ENCODE measurements around the gene QTRT2.

The QTRT2 gene

DNA sequence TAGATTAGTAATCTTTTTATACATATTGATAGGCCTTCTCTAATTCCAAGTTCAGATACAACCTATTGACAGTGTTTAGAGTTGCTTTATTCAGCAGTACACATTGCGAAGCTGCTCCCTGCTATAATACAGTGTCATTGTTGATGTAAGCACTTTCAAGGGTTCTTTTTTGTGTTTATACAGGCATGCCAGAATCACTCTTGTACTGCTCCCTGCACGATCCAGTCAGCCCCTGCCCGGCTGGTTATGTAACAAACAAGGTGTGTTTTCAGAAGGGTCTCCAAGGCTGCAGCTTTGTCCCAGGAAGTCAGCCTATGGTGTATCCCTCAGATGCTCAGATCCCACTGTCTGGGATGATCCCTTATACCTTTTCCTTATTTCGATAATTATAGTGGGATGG is 11.3 kb downstream of the QTRT2 start:
- H2BK5ac ChIP-seq (ENCODE audit: low read length) = no peak overlapping the region
- peaks cover 13% of the 10 kb centered on the region for H3K79me2 ChIP-seq (ENCODE audit: control insufficient read depth, insufficient read depth, low read length)
- no peaks in the 10 kb centered on the region for H3K4me1 ChIP-seq (ENCODE audit: control insufficient read depth, low read depth, low read length)
- no peak overlapping the region for H4K8ac ChIP-seq (ENCODE audit: low read depth, low read length)
- no peak overlapping the region for H3K4me3 ChIP-seq (ENCODE audit: low read length)
- no peak overlapping the region for H2BK120ac ChIP-seq (ENCODE audit: low read depth, low read length)
- H3K27ac ChIP-seq (ENCODE audit: low read depth, low read length) = no peak overlapping the region
- DNase-seq = no peak
- H2BK15ac ChIP-seq (replicated peaks; ENCODE audit: low read depth) = no peak overlapping the region
- WGBS (ENCODE audit: extremely low coverage, insufficient coverage, low lambda C conversion rate) = no CpG with 5 or more reads among the region's 4 CpGs
- H3K18ac ChIP-seq (ENCODE audit: low read length) = no peak overlapping the region
- H2AK5ac ChIP-seq (ENCODE audit: low read length) = no peak overlapping the region
- peaks cover 4% of the 10 kb centered on the region for H3K36me3 ChIP-seq (ENCODE audit: control insufficient read depth, insufficient read depth, low read length)
- H4K5ac ChIP-seq (ENCODE audit: low read length) = no peak overlapping the region
- H3K9ac ChIP-seq (ENCODE audit: low read length) = no peak overlapping the region
- no peak overlapping the region for H3K56ac ChIP-seq (ENCODE audit: low read length)
- no peak overlapping the region for H3K4me2 ChIP-seq (ENCODE audit: low read length)
- no peak overlapping the region for H3K4ac ChIP-seq (ENCODE audit: low read depth, low read length)
- H3K27me3 ChIP-seq (ENCODE audit: insufficient read depth, low read length, poor library complexity) = no peaks in the 10 kb centered on the region
- H3K79me1 ChIP-seq (ENCODE audit: low read length) = peaks cover 5% of the 10 kb centered on the region
- H3K23ac ChIP-seq (ENCODE audit: low read length) = no peak overlapping the region

DNA sequence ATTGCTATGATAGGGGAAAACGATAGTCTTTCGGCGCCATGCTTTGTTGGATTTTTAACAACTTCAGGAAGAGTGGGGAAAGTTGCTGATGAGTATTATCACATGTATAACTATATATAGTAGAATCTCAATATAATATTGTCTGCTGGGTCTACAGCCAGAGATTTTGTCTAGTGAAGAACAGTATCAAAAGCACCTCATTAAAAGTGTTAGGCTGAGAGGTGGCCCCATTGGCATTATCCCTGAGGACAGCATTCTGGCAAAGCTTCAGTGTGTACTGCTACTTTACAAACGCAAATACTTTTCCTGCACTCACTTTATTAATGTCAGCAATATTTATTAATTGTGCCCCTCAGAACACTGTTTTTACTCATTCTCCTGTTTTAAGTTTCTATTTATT is 11.8 kb downstream of the QTRT2 start:
- Histone ChIP-seq H3K4me1 (ENCODE audit: control insufficient read depth, low read depth, low read length) (no peaks in the 10 kb centered on the region), H2BK15ac (replicated peaks; ENCODE audit: low read depth) (no peak overlapping the region), H3K79me2 (ENCODE audit: control insufficient read depth, insufficient read depth, low read length) (peaks cover 11% of the 10 kb centered on the region), H3K23ac (ENCODE audit: low read length) (no peak overlapping the region), H4K8ac (ENCODE audit: low read depth, low read length) (no peak overlapping the region), H2BK5ac (ENCODE audit: low read length) (no peak overlapping the region), H3K4me3 (ENCODE audit: low read length) (no peak overlapping the region), H3K4ac (ENCODE audit: low read depth, low read length) (no peak overlapping the region), H3K36me3 (ENCODE audit: control insufficient read depth, insufficient read depth, low read length) (peaks cover 4% of the 10 kb centered on the region), H2AK5ac (ENCODE audit: low read length) (no peak overlapping the region), H2BK120ac (ENCODE audit: low read depth, low read length) (no peak overlapping the region), H3K18ac (ENCODE audit: low read length) (no peak overlapping the region), H3K9ac (ENCODE audit: low read length) (no peak overlapping the region), H3K56ac (ENCODE audit: low read length) (no peak overlapping the region), H3K4me2 (ENCODE audit: low read length) (no peak overlapping the region), H4K5ac (ENCODE audit: low read length) (no peak overlapping the region), H3K79me1 (ENCODE audit: low read length) (peaks cover 5% of the 10 kb centered on the region), H3K27ac (ENCODE audit: low read depth, low read length) (no peak overlapping the region), H3K27me3 (ENCODE audit: insufficient read depth, low read length, poor library complexity) (no peaks in the 10 kb centered on the region)
- no CpG with 5 or more reads among the region's 4 CpGs for WGBS (ENCODE audit: extremely low coverage, insufficient coverage, low lambda C conversion rate)
- DNase-seq = no peak

DNA sequence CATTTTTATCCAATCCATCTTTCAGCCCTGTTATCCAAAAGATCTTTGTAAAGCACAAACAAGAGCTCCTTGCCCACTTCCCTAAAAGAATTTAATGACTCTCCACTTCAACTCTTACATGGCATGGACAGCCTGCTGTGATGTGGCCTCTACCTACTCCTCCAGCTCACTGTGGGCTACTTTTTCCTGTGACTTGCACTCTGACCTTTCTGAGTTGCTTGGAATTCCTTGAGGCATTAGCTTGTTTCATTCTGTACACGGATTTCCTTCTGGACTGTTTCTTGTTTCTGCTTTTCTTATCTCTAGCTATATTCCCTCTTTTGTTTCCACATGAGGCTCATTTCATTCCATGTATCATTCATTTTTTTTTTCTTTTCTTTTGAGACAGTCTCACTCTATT is 15.2 kb downstream of the QTRT2 start:
- Histone ChIP-seq H4K8ac (ENCODE audit: low read depth, low read length) (no peak overlapping the region), H2BK15ac (replicated peaks; ENCODE audit: low read depth) (no peak overlapping the region), H3K4me2 (ENCODE audit: low read length) (no peak overlapping the region), H3K23ac (ENCODE audit: low read length) (no peak overlapping the region), H3K4me3 (ENCODE audit: low read length) (no peak overlapping the region), H3K27me3 (ENCODE audit: insufficient read depth, low read length, poor library complexity) (no peaks in the 10 kb centered on the region), H3K9ac (ENCODE audit: low read length) (no peak overlapping the region), H2BK5ac (ENCODE audit: low read length) (no peak overlapping the region), H2BK120ac (ENCODE audit: low read depth, low read length) (no peak overlapping the region), H3K79me1 (ENCODE audit: low read length) (peaks cover 3% of the 10 kb centered on the region), H3K56ac (ENCODE audit: low read length) (no peak overlapping the region), H2AK5ac (ENCODE audit: low read length) (no peak overlapping the region), H3K4ac (ENCODE audit: low read depth, low read length) (no peak overlapping the region), H3K18ac (ENCODE audit: low read length) (no peak overlapping the region), H3K27ac (ENCODE audit: low read depth, low read length) (no peak overlapping the region), H4K5ac (ENCODE audit: low read length) (no peak overlapping the region), H3K4me1 (ENCODE audit: control insufficient read depth, low read depth, low read length) (no peaks in the 10 kb centered on the region), H3K36me3 (ENCODE audit: control insufficient read depth, insufficient read depth, low read length) (peaks cover 6% of the 10 kb centered on the region), H3K79me2 (ENCODE audit: control insufficient read depth, insufficient read depth, low read length) (no peaks in the 10 kb centered on the region)
- DNase-seq = no peak
- no CpG with 5 or more reads among the region's 1 CpG for WGBS (ENCODE audit: extremely low coverage, insufficient coverage, low lambda C conversion rate)

DNA sequence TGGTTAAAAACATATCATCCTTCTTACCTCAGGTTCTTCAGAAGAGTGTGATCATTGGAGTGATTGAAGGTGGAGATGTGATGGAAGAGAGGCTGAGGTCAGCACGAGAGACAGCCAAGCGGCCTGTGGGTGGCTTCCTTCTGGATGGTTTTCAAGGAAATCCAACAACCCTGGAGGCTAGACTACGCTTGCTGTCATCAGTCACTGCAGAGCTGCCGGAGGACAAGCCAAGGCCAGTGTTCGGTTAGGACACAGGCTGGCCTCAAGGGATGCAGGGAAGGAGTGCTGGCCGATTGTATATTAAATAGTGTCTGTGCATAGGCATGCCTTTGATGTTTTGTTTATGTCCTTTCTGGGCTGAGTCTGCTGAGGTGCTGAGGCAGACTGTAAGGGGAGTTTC is 20.2 kb downstream of the QTRT2 start:
- Histone ChIP-seq H3K4me1 (ENCODE audit: control insufficient read depth, low read depth, low read length) (no peaks in the 10 kb centered on the region), H3K27me3 (ENCODE audit: insufficient read depth, low read length, poor library complexity) (no peaks in the 10 kb centered on the region)
- no CpG with 5 or more reads among the region's 6 CpGs for WGBS (ENCODE audit: extremely low coverage, insufficient coverage, low lambda C conversion rate)

DNA sequence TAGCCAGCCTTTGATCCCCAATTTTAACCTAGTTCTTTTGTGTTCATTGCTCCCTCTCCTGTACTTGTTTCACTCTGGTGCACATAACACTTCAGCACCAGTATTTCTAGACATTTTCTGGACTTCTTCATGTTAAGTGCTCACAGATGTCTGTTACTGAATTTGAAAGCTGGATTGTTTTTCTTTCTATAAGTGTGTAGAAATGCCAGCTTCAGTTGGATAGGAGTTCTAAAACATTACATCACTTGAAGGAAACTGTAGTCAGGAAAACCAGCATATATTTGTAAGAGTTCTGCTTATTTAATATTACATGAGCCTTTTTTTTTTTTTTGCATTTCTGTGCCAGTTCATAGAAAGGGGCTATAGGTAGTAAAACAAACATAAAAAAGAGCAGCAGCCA is 21.6 kb downstream of the QTRT2 start:
- no peak overlapping the region for H2AK5ac ChIP-seq (ENCODE audit: low read length)
- H3K4me3 ChIP-seq (ENCODE audit: low read length) = no peak overlapping the region
- peaks cover 5% of the 10 kb centered on the region for H3K36me3 ChIP-seq (ENCODE audit: control insufficient read depth, insufficient read depth, low read length)
- H4K8ac ChIP-seq (ENCODE audit: low read depth, low read length) = no peak overlapping the region
- H2BK15ac ChIP-seq (replicated peaks; ENCODE audit: low read depth) = no peak overlapping the region
- no peak overlapping the region for H4K5ac ChIP-seq (ENCODE audit: low read length)
- no peaks in the 10 kb centered on the region for H3K4me1 ChIP-seq (ENCODE audit: control insufficient read depth, low read depth, low read length)
- no peak overlapping the region for H3K4me2 ChIP-seq (ENCODE audit: low read length)
- H3K27me3 ChIP-seq (ENCODE audit: insufficient read depth, low read length, poor library complexity) = no peaks in the 10 kb centered on the region
- no peak overlapping the region for H3K9ac ChIP-seq (ENCODE audit: low read length)
- no peak overlapping the region for H3K27ac ChIP-seq (ENCODE audit: low read depth, low read length)
- no peak overlapping the region for H3K18ac ChIP-seq (ENCODE audit: low read length)
- no peak for DNase-seq
- H3K4ac ChIP-seq (ENCODE audit: low read depth, low read length) = no peak overlapping the region
- H3K79me2 ChIP-seq (ENCODE audit: control insufficient read depth, insufficient read depth, low read length) = no peaks in the 10 kb centered on the region
- H3K79me1 ChIP-seq (ENCODE audit: low read length) = no peaks in the 10 kb centered on the region
- H2BK5ac ChIP-seq (ENCODE audit: low read length) = no peak overlapping the region
- H3K56ac ChIP-seq (ENCODE audit: low read length) = no peak overlapping the region
- H3K23ac ChIP-seq (ENCODE audit: low read length) = no peak overlapping the region
- no peak overlapping the region for H2BK120ac ChIP-seq (ENCODE audit: low read depth, low read length)

More for the DNA sequence above, 20.2 kb downstream of the QTRT2 start:
- Histone ChIP-seq H3K27ac (ENCODE audit: low read depth, low read length) (no peak overlapping the region), H4K8ac (ENCODE audit: low read depth, low read length) (no peak overlapping the region), H3K56ac (ENCODE audit: low read length) (no peak overlapping the region), H3K23ac (ENCODE audit: low read length) (no peak overlapping the region), H2AK5ac (ENCODE audit: low read length) (no peak overlapping the region), H2BK120ac (ENCODE audit: low read depth, low read length) (no peak overlapping the region), H4K5ac (ENCODE audit: low read length) (no peak overlapping the region), H3K4me2 (ENCODE audit: low read length) (no peak overlapping the region), H2BK5ac (ENCODE audit: low read length) (no peak overlapping the region), H3K4me3 (ENCODE audit: low read length) (no peak overlapping the region), H3K36me3 (ENCODE audit: control insufficient read depth, insufficient read depth, low read length) (peaks cover 5% of the 10 kb centered on the region), H3K9ac (ENCODE audit: low read length) (no peak overlapping the region), H3K18ac (ENCODE audit: low read length) (no peak overlapping the region), H3K79me2 (ENCODE audit: control insufficient read depth, insufficient read depth, low read length) (no peaks in the 10 kb centered on the region), H3K4ac (ENCODE audit: low read depth, low read length) (no peak overlapping the region), H3K79me1 (ENCODE audit: low read length) (no peaks in the 10 kb centered on the region), H2BK15ac (replicated peaks; ENCODE audit: low read depth) (no peak overlapping the region)
- no peak for DNase-seq

DNA sequence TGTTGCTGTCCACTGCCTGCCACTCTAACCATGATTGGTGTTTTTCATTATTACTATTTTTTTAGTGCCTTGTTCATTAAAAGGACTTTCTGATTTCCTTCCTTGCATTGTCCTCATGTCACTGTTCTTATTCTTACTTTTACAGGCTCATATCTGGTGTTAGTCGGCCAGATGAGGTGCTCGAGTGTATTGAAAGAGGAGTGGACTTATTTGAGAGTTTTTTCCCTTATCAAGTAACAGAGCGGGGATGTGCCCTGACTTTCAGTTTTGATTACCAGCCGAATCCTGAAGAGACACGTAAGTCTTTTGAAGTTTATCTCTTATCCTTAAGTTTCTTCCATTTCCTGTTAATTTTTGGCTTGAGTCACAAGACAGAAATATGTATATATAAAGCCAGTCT is 23.2 kb downstream of the QTRT2 start:
- H3K18ac ChIP-seq (ENCODE audit: low read length) = no peak overlapping the region
- no peak overlapping the region for H3K9ac ChIP-seq (ENCODE audit: low read length)
- H3K27me3 ChIP-seq (ENCODE audit: insufficient read depth, low read length, poor library complexity) = no peaks in the 10 kb centered on the region
- no peak overlapping the region for H3K23ac ChIP-seq (ENCODE audit: low read length)
- no peak overlapping the region for H2AK5ac ChIP-seq (ENCODE audit: low read length)
- H3K79me1 ChIP-seq (ENCODE audit: low read length) = no peaks in the 10 kb centered on the region
- no peak overlapping the region for H3K4me2 ChIP-seq (ENCODE audit: low read length)
- no peak overlapping the region for H4K8ac ChIP-seq (ENCODE audit: low read depth, low read length)
- H3K36me3 ChIP-seq (ENCODE audit: control insufficient read depth, insufficient read depth, low read length) = peaks cover 3% of the 10 kb centered on the region
- DNase-seq = no peak
- no peak overlapping the region for H2BK120ac ChIP-seq (ENCODE audit: low read depth, low read length)
- H3K79me2 ChIP-seq (ENCODE audit: control insufficient read depth, insufficient read depth, low read length) = no peaks in the 10 kb centered on the region
- no peak overlapping the region for H2BK5ac ChIP-seq (ENCODE audit: low read length)
- H3K4ac ChIP-seq (ENCODE audit: low read depth, low read length) = no peak overlapping the region
- no peak overlapping the region for H3K27ac ChIP-seq (ENCODE audit: low read depth, low read length)
- no peak overlapping the region for H4K5ac ChIP-seq (ENCODE audit: low read length)
- H2BK15ac ChIP-seq (replicated peaks; ENCODE audit: low read depth) = no peak overlapping the region
- no CpG with 5 or more reads among the region's 5 CpGs for WGBS (ENCODE audit: extremely low coverage, insufficient coverage, low lambda C conversion rate)
- H3K4me1 ChIP-seq (ENCODE audit: control insufficient read depth, low read depth, low read length) = no peaks in the 10 kb centered on the region
- H3K4me3 ChIP-seq (ENCODE audit: low read length) = no peak overlapping the region
- H3K56ac ChIP-seq (ENCODE audit: low read length) = no peak overlapping the region
